Activated T-cell treated with anti-CD3 and anti-CD28 coated beads for 24 hours (primary cell): ENCODE results near the gene TNFRSF6B.
"Not testable (repeated sequence)": the region's sequence is repeated elsewhere in the genome, so short reads cannot be mapped to it uniquely, and the experiment has no call there.

ENCODE experiments used
- DNase-seq: peaks from one replicate; pipeline ENCODE4 v3.0.0-alpha.2; 2020; ENCODE audit warnings: low read depth

TNFRSF6B gene

GRCh38 chr20:63709149-63709527, 12.7 kb downstream of the TNFRSF6B start:
- no peak for DNase-seq

GRCh38 chr20:63711085-63711645, 14.7 kb downstream of the TNFRSF6B start:
- no peak for DNase-seq

GRCh38 chr20:63712191-63712590, 15.7 kb downstream of the TNFRSF6B start:
- DNase-seq = no peak

- DNase-seq = no peak
Measured at GRCh38 chr20:63714858-63715257, 18.4 kb downstream of the TNFRSF6B start.

- no peak for DNase-seq
Measured at GRCh38 chr20:63718996-63719395, 22.5 kb downstream of the TNFRSF6B start.

GRCh38 chr20:63722967-63723622, 26.6 kb downstream of the TNFRSF6B start:
- not testable (repeated sequence) for DNase-seq

GRCh38 chr20:63730189-63730733, 33.8 kb downstream of the TNFRSF6B start:
- not testable (repeated sequence) for DNase-seq

GRCh38 chr20:63731410-63731809, 35.0 kb downstream of the TNFRSF6B start:
- DNase-seq = no peak

- no peak for DNase-seq
Measured at GRCh38 chr20:63732118-63733095, 36.0 kb downstream of the TNFRSF6B start.

- no peak for DNase-seq
Measured at GRCh38 chr20:63733117-63733516, 36.7 kb downstream of the TNFRSF6B start.

GRCh38 chr20:63733579-63734081, 37.2 kb downstream of the TNFRSF6B start:
- no peak for DNase-seq

- no peak for DNase-seq
Measured at GRCh38 chr20:63734111-63734945, 37.9 kb downstream of the TNFRSF6B start.

- DNase-seq = no peak
Measured at GRCh38 chr20:63734946-63735858, 38.8 kb downstream of the TNFRSF6B start.

GRCh38 chr20:63735859-63736718, 39.6 kb downstream of the TNFRSF6B start, which contains the start of gene LIME1:
Gene LIME1 (plus strand): TSS chr20:63736664. CDS start chr20:63737550, 886 bp downstream.
- DNase-seq = peak; percentile 41

GRCh38 chr20:63736893-63737694, 40.6 kb downstream of the TNFRSF6B start:
- peak; percentile 39 for DNase-seq

- DNase-seq = peak; percentile 26
Measured at GRCh38 chr20:63737695-63737944, 41.2 kb downstream of the TNFRSF6B start.

GRCh38 chr20:63737945-63738686, 41.7 kb downstream of the TNFRSF6B start:
- DNase-seq = peak; percentile 23

- DNase-seq = no peak
Measured at GRCh38 chr20:63738687-63739129, 42.3 kb downstream of the TNFRSF6B start.
